H1 (cell line): ENCODE measurements around the gene MEF2A. TPM values are rescaled to one million over a fixed set of nuclear protein-coding genes. Genes with fewer than 3 reads are reported as not detected.

Source experiments
- KDM4A ChIP-seq: IDR thresholded peaks from one replicate; pipeline ENCODE4 v1.7.1; 2012; ENCODE audit warnings: low read depth, mild to moderate bottlenecking, moderate library complexity, low read length, inconsistent platforms; ENCODE audit not compliant: severe bottlenecking
- TAF1 ChIP-seq: IDR thresholded peaks from 2 replicates; pipeline ENCODE4 v1.6.1; 2011; ENCODE audit warnings: mild to moderate bottlenecking, low read depth, low read length
- polyA plus RNA-seq, 7 experiments: library from polyadenylated mRNA; depleted of rRNA in 3 of 7; stranded (reverse) in 5 of 7; unstranded in 2 of 7; fragments of >200 nt in 5 of 7; fragments of 200-250 nt in 2 of 7; gene quantifications; 1 replicate in 5 of 7; 2 replicates in 1 of 7; 4 replicates in 1 of 7; pipeline versions ENCODE4 v1.2.1 to v1.2.3, GENCODE V29; 2011 to 2013; ENCODE audit warnings: missing spikeins in 2 of 7, mixed read lengths in 2 of 7
- total RNA-seq: library from RNA; stranded (reverse); fragmentation: NEBNext Ultra II Directional; extraction: Animal tissue kit (Norgen Biotek cat#: 25700); gene quantifications from 2 replicates; pipeline ENCODE4 v1.2.1, GENCODE V29; 2021
- TF ChIP-seq, protein P1 (sequence below): fragments of 300-600 bp; sonication (generic); IDR thresholded peaks from 2 replicates; pipeline ENCODE4 v1.7.1; 2012; ENCODE audit warnings: low read length, moderate library complexity, mild to moderate bottlenecking, inconsistent platforms; ENCODE audit not compliant: insufficient replicate concordance
- TF ChIP-seq, protein P2 (sequence below): IDR thresholded peaks from 2 replicates; pipeline ENCODE4 v1.6.1; 2012; ENCODE audit warnings: low read length, inconsistent platforms

MEF2A gene
- total and polyA plus RNA-seq, 2 of the 8 experiments (the other 6 are each of a cell fraction or from before 2014, with no cell fraction given) = 15.6 to 22.5 TPM

DNA sequence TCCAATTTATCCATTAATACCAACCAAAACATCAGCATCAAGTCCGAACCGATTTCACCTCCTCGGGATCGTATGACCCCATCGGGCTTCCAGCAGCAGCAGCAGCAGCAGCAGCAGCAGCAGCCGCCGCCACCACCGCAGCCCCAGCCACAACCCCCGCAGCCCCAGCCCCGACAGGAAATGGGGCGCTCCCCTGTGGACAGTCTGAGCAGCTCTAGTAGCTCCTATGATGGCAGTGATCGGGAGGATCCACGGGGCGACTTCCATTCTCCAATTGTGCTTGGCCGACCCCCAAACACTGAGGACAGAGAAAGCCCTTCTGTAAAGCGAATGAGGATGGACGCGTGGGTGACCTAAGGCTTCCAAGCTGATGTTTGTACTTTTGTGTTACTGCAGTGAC, 146.6 kb downstream of the MEF2A start (continued):
- TF ChIP-seq, protein P1, sequence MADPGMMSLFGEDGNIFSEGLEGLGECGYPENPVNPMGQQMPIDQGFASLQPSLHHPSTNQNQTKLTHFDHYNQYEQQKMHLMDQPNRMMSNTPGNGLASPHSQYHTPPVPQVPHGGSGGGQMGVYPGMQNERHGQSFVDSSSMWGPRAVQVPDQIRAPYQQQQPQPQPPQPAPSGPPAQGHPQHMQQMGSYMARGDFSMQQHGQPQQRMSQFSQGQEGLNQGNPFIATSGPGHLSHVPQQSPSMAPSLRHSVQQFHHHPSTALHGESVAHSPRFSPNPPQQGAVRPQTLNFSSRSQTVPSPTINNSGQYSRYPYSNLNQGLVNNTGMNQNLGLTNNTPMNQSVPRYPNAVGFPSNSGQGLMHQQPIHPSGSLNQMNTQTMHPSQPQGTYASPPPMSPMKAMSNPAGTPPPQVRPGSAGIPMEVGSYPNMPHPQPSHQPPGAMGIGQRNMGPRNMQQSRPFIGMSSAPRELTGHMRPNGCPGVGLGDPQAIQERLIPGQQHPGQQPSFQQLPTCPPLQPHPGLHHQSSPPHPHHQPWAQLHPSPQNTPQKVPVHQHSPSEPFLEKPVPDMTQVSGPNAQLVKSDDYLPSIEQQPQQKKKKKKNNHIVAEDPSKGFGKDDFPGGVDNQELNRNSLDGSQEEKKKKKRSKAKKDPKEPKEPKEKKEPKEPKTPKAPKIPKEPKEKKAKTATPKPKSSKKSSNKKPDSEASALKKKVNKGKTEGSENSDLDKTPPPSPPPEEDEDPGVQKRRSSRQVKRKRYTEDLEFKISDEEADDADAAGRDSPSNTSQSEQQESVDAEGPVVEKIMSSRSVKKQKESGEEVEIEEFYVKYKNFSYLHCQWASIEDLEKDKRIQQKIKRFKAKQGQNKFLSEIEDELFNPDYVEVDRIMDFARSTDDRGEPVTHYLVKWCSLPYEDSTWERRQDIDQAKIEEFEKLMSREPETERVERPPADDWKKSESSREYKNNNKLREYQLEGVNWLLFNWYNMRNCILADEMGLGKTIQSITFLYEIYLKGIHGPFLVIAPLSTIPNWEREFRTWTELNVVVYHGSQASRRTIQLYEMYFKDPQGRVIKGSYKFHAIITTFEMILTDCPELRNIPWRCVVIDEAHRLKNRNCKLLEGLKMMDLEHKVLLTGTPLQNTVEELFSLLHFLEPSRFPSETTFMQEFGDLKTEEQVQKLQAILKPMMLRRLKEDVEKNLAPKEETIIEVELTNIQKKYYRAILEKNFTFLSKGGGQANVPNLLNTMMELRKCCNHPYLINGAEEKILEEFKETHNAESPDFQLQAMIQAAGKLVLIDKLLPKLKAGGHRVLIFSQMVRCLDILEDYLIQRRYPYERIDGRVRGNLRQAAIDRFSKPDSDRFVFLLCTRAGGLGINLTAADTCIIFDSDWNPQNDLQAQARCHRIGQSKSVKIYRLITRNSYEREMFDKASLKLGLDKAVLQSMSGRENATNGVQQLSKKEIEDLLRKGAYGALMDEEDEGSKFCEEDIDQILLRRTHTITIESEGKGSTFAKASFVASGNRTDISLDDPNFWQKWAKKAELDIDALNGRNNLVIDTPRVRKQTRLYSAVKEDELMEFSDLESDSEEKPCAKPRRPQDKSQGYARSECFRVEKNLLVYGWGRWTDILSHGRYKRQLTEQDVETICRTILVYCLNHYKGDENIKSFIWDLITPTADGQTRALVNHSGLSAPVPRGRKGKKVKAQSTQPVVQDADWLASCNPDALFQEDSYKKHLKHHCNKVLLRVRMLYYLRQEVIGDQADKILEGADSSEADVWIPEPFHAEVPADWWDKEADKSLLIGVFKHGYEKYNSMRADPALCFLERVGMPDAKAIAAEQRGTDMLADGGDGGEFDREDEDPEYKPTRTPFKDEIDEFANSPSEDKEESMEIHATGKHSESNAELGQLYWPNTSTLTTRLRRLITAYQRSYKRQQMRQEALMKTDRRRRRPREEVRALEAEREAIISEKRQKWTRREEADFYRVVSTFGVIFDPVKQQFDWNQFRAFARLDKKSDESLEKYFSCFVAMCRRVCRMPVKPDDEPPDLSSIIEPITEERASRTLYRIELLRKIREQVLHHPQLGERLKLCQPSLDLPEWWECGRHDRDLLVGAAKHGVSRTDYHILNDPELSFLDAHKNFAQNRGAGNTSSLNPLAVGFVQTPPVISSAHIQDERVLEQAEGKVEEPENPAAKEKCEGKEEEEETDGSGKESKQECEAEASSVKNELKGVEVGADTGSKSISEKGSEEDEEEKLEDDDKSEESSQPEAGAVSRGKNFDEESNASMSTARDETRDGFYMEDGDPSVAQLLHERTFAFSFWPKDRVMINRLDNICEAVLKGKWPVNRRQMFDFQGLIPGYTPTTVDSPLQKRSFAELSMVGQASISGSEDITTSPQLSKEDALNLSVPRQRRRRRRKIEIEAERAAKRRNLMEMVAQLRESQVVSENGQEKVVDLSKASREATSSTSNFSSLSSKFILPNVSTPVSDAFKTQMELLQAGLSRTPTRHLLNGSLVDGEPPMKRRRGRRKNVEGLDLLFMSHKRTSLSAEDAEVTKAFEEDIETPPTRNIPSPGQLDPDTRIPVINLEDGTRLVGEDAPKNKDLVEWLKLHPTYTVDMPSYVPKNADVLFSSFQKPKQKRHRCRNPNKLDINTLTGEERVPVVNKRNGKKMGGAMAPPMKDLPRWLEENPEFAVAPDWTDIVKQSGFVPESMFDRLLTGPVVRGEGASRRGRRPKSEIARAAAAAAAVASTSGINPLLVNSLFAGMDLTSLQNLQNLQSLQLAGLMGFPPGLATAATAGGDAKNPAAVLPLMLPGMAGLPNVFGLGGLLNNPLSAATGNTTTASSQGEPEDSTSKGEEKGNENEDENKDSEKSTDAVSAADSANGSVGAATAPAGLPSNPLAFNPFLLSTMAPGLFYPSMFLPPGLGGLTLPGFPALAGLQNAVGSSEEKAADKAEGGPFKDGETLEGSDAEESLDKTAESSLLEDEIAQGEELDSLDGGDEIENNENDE = no peak
- TF ChIP-seq KDM4A = no peak
- TF ChIP-seq TAF1 = no peak
- TF ChIP-seq, protein P2, sequence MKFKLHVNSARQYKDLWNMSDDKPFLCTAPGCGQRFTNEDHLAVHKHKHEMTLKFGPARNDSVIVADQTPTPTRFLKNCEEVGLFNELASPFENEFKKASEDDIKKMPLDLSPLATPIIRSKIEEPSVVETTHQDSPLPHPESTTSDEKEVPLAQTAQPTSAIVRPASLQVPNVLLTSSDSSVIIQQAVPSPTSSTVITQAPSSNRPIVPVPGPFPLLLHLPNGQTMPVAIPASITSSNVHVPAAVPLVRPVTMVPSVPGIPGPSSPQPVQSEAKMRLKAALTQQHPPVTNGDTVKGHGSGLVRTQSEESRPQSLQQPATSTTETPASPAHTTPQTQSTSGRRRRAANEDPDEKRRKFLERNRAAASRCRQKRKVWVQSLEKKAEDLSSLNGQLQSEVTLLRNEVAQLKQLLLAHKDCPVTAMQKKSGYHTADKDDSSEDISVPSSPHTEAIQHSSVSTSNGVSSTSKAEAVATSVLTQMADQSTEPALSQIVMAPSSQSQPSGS = no peak
